GM18867 (cell line): ENCODE measurements around the gene IL11.
A peak's percentile ranks its signal among the peaks of the same experiment; 100 is the strongest.

Source experiments
- ATAC-seq: cut with Tn5 transposase; IDR thresholded peaks from one replicate; pipeline ENCODE4 v1.9.1; 2021; ENCODE audit warnings: mild to moderate bottlenecking, moderate library complexity; ENCODE audit not compliant: unreplicated experiment

IL11 gene

GRCh38 chr19:55391702-55392615 lies 21.7 kb upstream of the IL11 start:
- ATAC-seq: no peak

GRCh38 chr19:55391191-55391670 lies 21.0 kb upstream of the IL11 start:
- ATAC-seq: no peak

GRCh38 chr19:55390461-55390880 lies 20.2 kb upstream of the IL11 start:
- no peak for ATAC-seq

- ATAC-seq: no peak
Measured at GRCh38 chr19:55389386-55390317, 19.4 kb upstream of the IL11 start.

DNA sequence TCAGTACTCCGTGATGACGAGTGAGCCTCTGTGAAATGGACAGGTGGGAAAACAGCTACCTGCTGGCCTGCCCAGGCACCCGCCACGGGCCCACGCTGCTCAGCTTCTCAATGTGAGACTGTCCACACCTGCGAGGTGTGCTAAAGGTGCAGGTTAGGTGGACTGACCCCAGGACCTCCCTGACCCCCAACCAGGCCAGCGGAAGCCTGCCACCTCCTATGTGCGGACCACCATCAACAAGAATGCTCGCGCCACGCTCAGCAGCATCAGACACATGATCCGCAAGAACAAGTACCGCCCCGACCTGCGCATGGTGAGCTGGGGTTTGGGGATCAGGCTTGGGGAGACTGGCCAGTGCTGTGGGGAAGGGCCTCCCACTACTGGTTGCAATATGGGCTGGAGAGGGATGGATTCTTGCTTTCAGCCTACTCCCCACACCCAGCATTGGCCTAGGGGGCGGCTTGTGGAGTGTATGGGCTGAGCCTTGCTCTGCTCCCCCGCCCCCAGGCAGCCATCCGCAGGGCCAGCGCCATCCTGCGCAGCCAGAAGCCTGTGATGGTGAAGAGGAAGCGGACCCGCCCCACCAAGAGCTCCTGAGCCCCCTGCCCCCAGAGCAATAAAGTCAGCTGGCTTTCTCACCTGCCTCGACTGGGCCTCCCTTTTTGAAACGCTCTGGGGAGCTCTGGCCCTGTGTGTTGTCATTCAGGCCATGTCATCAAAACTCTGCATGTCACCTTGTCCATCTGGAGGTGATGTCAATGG lies 17.7 kb upstream of the IL11 start:
- ATAC-seq: no peak

DNA sequence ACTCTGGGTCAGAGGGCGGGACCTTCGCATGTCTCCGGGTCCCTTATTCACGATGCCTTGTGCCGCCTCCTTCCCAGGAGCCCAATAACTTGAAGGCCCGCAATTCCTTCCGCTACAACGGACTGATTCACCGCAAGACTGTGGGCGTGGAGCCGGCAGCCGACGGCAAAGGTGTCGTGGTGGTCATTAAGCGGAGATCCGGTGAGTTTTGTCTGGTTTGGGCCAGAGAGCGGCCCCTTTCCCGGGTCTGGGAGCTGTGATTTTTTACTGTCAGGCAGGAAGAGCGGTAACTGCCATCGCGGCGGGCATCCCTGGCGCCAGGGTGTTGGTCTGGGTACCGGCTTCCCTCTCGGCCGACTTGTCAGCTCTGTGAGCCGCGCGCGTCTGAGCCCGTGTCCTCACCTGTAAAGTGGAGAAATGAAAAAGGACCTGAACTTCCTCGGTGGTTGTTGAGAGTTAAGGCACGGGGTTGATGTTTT lies 16.3 kb upstream of the IL11 start:
- no peak for ATAC-seq

GRCh38 chr19:55385724-55386492 lies 15.6 kb upstream of the IL11 start, which contains the start of gene RPL28:
Gene RPL28, plus strand, starts transcription at chr19:55385932. Its CDS starts 426 bp downstream, at chr19:55386358.
- peak; percentile 57 for ATAC-seq

GRCh38 chr19:55384920-55385723 lies 14.9 kb upstream of the IL11 start:
- ATAC-seq: peak; percentile 50

GRCh38 chr19:55384131-55384919 lies 14.1 kb upstream of the IL11 start, which contains the start of gene TMEM238:
Gene TMEM238, minus strand, starts transcription at chr19:55384292. Its CDS starts 33 bp downstream, at chr19:55384259.
- ATAC-seq: no peak

DNA sequence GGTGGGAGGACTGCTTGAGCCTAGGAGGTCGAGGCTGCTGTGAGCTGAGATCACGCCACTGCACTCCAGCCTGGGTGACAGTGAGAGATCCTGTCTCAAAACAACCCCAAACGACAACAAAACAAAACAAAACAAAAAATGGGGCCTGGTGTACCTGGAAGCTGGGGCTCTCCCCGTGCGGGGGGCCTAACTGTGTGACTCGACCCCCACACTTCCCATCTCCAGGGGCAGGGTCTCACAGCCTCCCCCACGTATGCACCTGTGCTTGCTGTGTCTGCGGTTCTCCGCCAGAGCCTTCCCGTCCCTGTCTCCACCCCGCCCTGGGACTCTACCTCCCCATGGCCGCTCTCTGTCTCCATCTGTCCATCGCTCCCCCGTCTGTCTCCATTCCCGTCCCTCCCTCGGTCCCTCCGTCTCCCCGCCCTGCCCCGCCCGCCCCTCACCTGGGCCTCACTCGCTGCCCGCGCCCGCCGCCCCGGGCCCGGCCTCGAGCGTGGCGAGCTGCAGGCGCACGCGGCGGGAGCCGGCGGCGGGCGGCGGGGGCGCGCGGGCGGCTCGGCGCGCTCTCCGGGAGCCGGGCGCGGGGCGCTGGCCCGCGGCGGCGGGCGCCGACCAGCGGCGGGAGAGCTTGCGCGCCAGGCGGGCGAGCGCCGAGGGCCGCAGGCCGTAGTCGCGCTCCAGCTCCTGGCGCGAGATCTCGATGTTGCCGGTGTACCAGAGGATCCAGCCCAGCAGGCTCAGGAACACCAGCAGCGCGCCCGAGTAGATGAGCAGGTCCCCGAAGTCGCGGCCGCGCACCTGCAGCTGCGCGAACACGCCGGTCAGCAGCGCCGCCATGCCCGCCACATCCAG lies 13.2 kb upstream of the IL11 start:
- no peak for ATAC-seq

DNA sequence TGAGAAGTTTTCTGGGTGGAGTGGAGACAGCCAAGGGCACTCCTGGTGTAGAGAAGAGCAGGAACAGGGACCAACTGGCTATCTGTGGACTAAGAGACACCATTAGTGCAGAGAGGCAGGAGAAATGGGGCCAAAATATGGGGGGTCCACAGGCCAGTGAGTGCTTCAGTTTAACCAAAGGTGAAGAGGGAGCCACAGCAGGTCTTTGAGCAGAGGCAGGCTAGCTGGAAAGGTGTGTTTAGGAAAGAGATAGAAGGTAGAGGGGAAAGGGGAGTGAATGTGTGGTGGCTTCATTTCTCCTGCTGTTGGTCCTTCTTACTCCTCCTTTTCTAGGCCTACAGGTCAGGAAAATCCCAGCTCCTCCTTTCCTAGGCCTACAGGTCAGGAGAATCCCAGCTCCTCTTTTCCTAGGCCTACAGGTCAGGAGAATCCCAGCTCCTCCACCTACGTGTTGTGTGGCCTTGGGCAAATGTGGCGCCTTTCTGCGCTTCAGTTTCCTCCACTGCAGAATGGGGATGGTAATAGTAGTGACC lies 12.3 kb upstream of the IL11 start:
- no peak for ATAC-seq

DNA sequence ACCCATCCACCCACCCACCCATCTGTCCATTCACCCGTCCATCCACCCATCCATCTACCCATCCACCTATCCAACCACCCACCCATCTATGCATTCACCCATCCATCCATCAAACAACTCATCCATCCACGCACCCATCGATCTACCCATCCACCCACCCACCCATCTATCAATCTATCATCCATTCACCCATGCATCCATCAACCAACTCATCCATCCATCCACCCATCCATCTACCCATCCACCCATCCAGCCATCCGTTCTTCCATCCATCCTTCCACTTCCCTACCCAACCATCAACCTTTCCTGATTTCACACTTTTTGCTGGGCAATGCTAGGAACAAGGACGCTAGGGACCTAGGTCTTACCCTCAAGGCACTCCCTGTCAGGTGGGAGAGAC lies 11.8 kb upstream of the IL11 start:
- ATAC-seq: no peak

GRCh38 chr19:55379174-55379573 lies 8.9 kb upstream of the IL11 start:
- ATAC-seq: no peak

- ATAC-seq: no peak
Measured at GRCh38 chr19:55377356-55378131, 7.3 kb upstream of the IL11 start.

DNA sequence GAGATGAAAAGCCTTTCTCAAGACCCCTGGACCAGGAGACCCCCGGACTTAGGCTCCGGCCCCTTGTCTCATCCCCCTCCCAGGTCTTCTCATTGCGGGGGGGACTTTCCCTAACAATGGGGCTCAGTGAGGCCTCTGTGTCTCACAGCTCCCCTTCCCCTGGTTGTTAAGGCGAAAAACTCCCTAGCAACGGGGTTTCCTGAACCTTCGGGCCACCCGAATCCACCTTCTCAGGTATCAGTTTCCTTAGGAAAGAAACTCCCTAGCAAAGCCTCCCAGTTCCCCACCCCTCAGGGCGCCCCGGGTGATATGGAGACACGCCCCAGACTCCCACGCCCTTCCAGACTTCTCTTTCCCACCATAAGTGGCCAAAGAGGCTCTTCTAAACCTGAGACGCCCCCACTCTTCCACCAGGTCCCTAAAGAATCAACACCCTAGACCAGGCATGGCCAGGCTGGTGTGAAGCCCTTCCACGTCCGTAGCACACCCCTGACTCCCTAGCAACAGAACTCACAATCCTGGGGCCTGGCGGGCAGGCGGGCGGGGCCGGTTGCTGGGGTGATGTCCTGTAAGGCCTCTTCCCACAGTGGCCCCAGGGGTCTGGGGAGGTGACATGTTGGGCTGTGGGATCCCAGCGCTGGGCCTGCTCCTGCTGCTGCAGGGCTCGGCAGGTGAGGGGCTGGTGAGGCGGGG lies 6.1 kb upstream of the IL11 start, which contains the start of gene TMEM190:
TMEM190 (plus strand) TSS at position 586 of the 693 bp plus-strand sequence; CDS start at position 614, 28 bp downstream.
- no peak for ATAC-seq
